Suprapubic skin (tissue), 4 donors: ENCODE data around the gene EAF1.

Experiments used
- POLR2A ChIP-seq, 2 donors: fragments of 450-650 bp; IDR thresholded peaks; one replicate each; pipeline ENCODE4 v1.6.1; 2017; ENCODE audit warnings: antibody characterized with exemption in 2 of 2, mild to moderate bottlenecking in 2 of 2, moderate library complexity in 2 of 2
- POLR2AphosphoS5 ChIP-seq, 3 donors: sonication (generic); formaldehyde crosslinking; IDR thresholded peaks; one replicate each; pipeline ENCODE4 v1.6.1; 2017; ENCODE audit warnings: antibody characterized with exemption in 3 of 3

DNA sequence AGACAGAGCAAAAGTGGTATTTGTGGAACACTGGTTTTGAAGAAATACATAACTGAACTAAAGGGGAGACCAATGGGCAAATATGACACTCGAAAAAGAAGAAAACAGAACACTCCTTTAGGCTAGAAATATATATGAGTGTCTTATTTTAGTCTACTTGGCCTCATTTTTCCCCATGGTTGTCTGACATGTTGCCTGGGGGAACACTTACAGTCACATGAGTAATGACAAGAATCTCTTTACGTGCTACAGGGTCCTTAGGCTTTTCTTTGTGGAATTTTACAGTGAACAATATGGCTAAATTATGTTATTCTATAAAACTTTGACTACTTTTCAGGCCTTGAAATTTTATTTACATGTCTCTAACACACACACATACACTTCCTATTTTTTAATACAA is 17.6 kb upstream of the EAF1 start:
- TF ChIP-seq POLR2AphosphoS5 (IDR thresholded peaks at IDR 0.05) = no peak
- TF ChIP-seq POLR2A (IDR thresholded peaks at IDR 0.05) = no peak
